Thyroid gland (tissue), 4 donors: ENCODE measurements around the gene TMEM145.
A peak's percentile ranks its signal among the peaks of the same experiment; 100 is the strongest.

Source experiments
- POLR2A ChIP-seq, 2 donors: fragments of 450-650 bp; IDR thresholded peaks; one replicate each; pipeline ENCODE4 v1.6.1; 2017; ENCODE audit warnings: antibody characterized with exemption in 2 of 2, mild to moderate bottlenecking in 2 of 2, moderate library complexity in 1 of 2
- TF ChIP-seq, protein P1 (sequence below), 6 experiments: fragments of 200-600 bp in 3 of 6; fragments of 450-650 bp in 3 of 6; sonication (generic) in 3 of 6; IDR thresholded peaks; one replicate each; pipeline ENCODE4 v1.5.1; 2016 to 2019; ENCODE audit warnings: antibody characterized with exemption in 6 of 6, mild to moderate bottlenecking in 2 of 6, inconsistent platforms in 1 of 6, moderate library complexity in 1 of 6

DNA sequence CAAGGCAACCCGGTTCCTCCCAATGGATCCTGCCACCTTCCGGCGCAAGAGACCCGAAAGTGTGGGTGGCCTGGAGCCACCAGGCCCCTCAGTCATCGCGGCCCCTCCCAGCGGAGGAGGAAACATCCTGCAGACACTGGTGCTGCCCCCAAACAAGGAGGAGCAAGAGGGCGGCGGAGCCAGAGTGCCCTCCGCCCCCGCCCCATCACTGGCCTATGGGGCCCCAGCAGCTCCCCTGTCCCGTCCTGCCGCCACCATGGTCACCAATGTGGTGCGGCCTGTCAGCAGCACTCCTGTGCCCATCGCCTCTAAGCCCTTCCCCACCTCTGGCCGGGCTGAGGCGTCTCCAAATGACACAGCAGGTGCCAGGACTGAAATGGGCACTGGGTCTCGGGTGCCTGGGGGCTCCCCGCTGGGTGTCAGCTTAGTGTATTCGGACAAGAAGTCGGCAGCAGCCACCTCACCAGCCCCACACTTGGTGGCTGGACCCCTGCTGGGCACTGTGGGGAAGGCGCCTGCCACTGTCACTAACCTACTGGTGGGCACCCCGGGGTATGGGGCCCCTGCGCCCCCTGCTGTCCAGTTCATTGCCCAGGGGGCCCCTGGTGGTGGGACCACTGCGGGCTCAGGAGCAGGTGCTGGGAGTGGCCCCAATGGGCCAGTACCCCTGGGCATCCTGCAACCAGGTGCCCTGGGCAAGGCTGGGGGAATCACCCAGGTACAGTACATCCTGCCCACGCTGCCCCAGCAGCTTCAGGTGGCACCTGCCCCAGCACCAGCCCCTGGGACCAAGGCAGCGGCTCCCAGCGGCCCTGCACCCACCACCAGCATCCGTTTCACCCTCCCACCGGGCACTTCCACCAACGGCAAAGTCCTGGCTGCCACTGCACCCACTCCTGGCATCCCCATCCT is 22.3 kb upstream of the TMEM145 start:
- TF ChIP-seq, protein P1, sequence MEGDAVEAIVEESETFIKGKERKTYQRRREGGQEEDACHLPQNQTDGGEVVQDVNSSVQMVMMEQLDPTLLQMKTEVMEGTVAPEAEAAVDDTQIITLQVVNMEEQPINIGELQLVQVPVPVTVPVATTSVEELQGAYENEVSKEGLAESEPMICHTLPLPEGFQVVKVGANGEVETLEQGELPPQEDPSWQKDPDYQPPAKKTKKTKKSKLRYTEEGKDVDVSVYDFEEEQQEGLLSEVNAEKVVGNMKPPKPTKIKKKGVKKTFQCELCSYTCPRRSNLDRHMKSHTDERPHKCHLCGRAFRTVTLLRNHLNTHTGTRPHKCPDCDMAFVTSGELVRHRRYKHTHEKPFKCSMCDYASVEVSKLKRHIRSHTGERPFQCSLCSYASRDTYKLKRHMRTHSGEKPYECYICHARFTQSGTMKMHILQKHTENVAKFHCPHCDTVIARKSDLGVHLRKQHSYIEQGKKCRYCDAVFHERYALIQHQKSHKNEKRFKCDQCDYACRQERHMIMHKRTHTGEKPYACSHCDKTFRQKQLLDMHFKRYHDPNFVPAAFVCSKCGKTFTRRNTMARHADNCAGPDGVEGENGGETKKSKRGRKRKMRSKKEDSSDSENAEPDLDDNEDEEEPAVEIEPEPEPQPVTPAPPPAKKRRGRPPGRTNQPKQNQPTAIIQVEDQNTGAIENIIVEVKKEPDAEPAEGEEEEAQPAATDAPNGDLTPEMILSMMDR (IDR thresholded peaks at IDR 0.05), result peak in 1 of 6 experiments; percentile 18
- TF ChIP-seq POLR2A (IDR thresholded peaks at IDR 0.05), result no peak
